Panc1 (cell line): ENCODE measurements around the gene LRRIQ1. TPM values are rescaled to one million over a fixed set of nuclear protein-coding genes. Genes with fewer than 3 reads are reported as not detected.

Experiments
- ATAC-seq: fragments of 200-7000 bp; cut with Tn5 transposase; 2 replicates; pipeline ENCODE4 v1.9.1; 2020; ENCODE audit warnings: mild to moderate bottlenecking, moderate library complexity
- BruUV-seq: library from RNA; stranded (reverse); fragments of 400-500 nt; replicated peaks from 2 replicates; lab custom pipeline; 2021; lab: Mats Ljungman, UMichigan
- CTCF ChIA-PET: fragments of 300-600 bp; sonication (Branson Sonifier 250); formaldehyde crosslinking; loops from one replicate; lab custom pipeline; 2022; ENCODE audit warnings: antibody characterized with exemption; lab: Charles Lee
- POLR2A ChIA-PET: fragments of 300-600 bp; sonication (Branson Sonifier 250); formaldehyde crosslinking; loops from one replicate; lab custom pipeline; 2022; ENCODE audit warnings: antibody characterized with exemption; lab: Charles Lee
- DNase-seq: peaks from one replicate; pipeline ENCODE4 v3.0.0-alpha.2; 2010; ENCODE audit warnings: low read depth, low spot score
- H3K27ac ChIP-seq: 2 replicates; pipeline ENCODE4 v1.5.1; 2011; ENCODE audit warnings: mild to moderate bottlenecking, low read length, inconsistent platforms
- H3K27me3 ChIP-seq: fragments of 200-500 bp; sonication (Bioruptor generic); 2 replicates; pipeline ENCODE4 v1.6.0; 2014; ENCODE audit warnings: low read length, inconsistent platforms; ENCODE audit not compliant: control insufficient read depth, insufficient read depth
- H3K36me3 ChIP-seq: fragments of 200-500 bp; sonication (Bioruptor generic); 2 replicates; pipeline ENCODE4 v1.5.1; 2014; ENCODE audit warnings: inconsistent platforms, mild to moderate bottlenecking, low read length, moderate library complexity; ENCODE audit not compliant: control insufficient read depth, insufficient read depth
- H3K4me1 ChIP-seq: 2 replicates; pipeline ENCODE4 v1.5.1; 2011; ENCODE audit warnings: inconsistent platforms, mild to moderate bottlenecking, low read length, moderate library complexity; ENCODE audit not compliant: control insufficient read depth, insufficient read depth
- H3K4me3 ChIP-seq, 2 experiments: 2 replicates each; pipeline ENCODE4 v1.5.1; 2011 to 2012; ENCODE audit warnings: low read depth in 2 of 2, low read length in 2 of 2, mild to moderate bottlenecking in 2 of 2, inconsistent platforms in 1 of 2, moderate library complexity in 1 of 2
- H3K9me3 ChIP-seq: fragments of 200-500 bp; sonication (Bioruptor generic); 2 replicates; pipeline ENCODE4 v1.5.1; 2014; ENCODE audit warnings: low read depth, mild to moderate bottlenecking, inconsistent platforms, low read length, moderate library complexity; ENCODE audit not compliant: control insufficient read depth, insufficient read depth
- CTCF ChIP-seq: fragments of 450-650 bp; IDR thresholded peaks from 2 replicates; pipeline ENCODE4 v1.5.1; 2017; ENCODE audit warnings: mild to moderate bottlenecking
- POLR2AphosphoS5 ChIP-seq: IDR thresholded peaks from 2 replicates; pipeline ENCODE4 v1.6.1; 2012; ENCODE audit warnings: mild to moderate bottlenecking, low read depth, low read length, moderate library complexity
- REST ChIP-seq, 2 experiments: IDR thresholded peaks; 2 replicates each; pipeline ENCODE4 v1.6.1; 2011 to 2012; ENCODE audit warnings: low read depth in 2 of 2, control low read depth in 1 of 2, low read length in 1 of 2, mild to moderate bottlenecking in 1 of 2, moderate library complexity in 1 of 2; ENCODE audit not compliant: insufficient read depth in 1 of 2
- SIN3A ChIP-seq: IDR thresholded peaks from 2 replicates; pipeline ENCODE4 v1.6.1; 2012; ENCODE audit warnings: low read depth, mild to moderate bottlenecking, low read length, moderate library complexity, borderline replicate concordance; ENCODE audit not compliant: insufficient read depth
- TCF7L2 ChIP-seq: IDR thresholded peaks from 2 replicates; pipeline ENCODE4 v1.6.1; 2011; ENCODE audit warnings: mild to moderate bottlenecking, low read depth, low read length, inconsistent platforms
- in situ Hi-C: cut with HindIII; loops from 2 replicates; pipeline ENCODE4 v1.10.0; 2016; ENCODE audit warnings: low sequenced_read_pairs, low pct_unique_long_range_greater_than_20kb
- intact Hi-C: fragments of 100-400 bp; cut with micrococcal nuclease; formaldehyde crosslinking; loops from one replicate; pipeline ENCODE4 v1.10.0; 2022; ENCODE audit not compliant: unreplicated experiment
- total RNA-seq: library from RNA; stranded (reverse); gene quantifications from one replicate; pipeline ENCODE4 v1.2.1, GENCODE V29; 2021; ENCODE audit not compliant: unreplicated experiment

The LRRIQ1 gene
- total RNA-seq, 1 experiment from 2014 or later, result 0.15 TPM

- TF ChIP-seq SIN3A (no peak), CTCF (no peak), REST (IDR thresholded peaks at IDR 0.05; ENCODE audit: insufficient read depth in 1 of 2, low read depth in 2 of 2, low read length in 1 of 2) (no peak), POLR2AphosphoS5 (no peak), TCF7L2 (no peak)
- Histone ChIP-seq H3K36me3 (no peaks in the 10 kb centered on the region), H3K4me1 (no peaks in the 10 kb centered on the region), H3K27me3 (peaks cover 6% of the 10 kb centered on the region; the same call in 1 of the 2 replicates), H3K9me3 (no peaks in the 10 kb centered on the region), H3K27ac (no peak overlapping the region), H3K4me3 (no peak overlapping the region)
- in situ Hi-C loops, result no loop called here
- ATAC-seq, result no peak
- ChIA-PET CTCF (no interaction called here), POLR2A (no interaction called here)
- intact Hi-C loops, result no loop called here
- DNase-seq, result no peak
- no TSS peak for BruUV-seq
Measured at GRCh38 chr12:85277900-85278597, 241.9 kb downstream of the LRRIQ1 start.

DNA sequence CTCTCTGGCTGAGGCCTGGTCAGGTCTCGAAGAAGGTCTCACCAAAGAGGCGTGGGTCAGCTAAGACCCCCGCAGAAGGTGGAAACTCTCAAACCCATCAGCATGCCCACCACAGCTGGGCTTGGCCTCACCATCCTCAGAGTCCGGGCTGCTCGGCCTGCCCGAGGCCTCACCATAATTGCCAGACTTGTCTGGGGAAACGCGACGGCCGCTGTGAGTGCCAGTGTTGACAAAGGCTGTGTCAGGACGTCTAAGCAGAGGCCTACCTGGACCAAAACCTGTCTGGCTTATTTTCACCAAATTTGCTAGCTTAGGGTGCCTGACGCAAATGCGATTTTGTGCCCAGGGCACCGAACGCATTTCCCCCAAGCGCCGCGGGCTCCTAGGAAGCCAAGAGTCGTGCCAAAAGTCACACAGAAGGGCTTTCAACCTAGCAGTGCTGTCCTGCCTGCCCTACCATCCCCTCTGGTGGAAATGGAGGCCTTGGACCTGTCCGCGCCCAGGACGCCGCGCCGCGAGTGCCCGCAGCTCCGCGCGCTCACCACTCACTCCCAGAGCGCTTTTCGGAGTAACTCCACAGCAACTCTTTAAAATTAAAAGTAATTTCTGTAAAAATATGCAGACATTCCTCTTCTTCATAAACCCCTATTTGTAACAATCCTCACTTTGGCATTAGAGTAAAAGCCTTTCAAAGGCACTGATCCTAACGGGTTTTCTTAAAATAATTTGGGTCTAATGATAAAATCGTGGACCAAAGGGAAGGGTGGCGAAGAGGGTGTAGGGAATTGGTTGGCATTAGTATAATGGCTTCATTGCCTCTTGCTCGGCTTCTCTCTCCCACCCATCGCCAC lies 242.7 kb downstream of the LRRIQ1 start:
- POLR2A ChIA-PET, result no interaction called here

More for the DNA sequence above, 242.7 kb downstream of the LRRIQ1 start:
- Histone ChIP-seq H3K27me3 (peaks cover 6% of the 10 kb centered on the region; the same call in 1 of the 2 replicates), H3K9me3 (no peaks in the 10 kb centered on the region), H3K36me3 (no peaks in the 10 kb centered on the region), H3K4me3 (no peak overlapping the region), H3K27ac (no peak overlapping the region), H3K4me1 (no peaks in the 10 kb centered on the region)
- DNase-seq (no peak), ATAC-seq (no peak)
- TF ChIP-seq CTCF (no peak), REST (IDR thresholded peaks at IDR 0.05; ENCODE audit: insufficient read depth in 1 of 2, low read depth in 2 of 2, low read length in 1 of 2) (no peak), TCF7L2 (no peak), POLR2AphosphoS5 (no peak), SIN3A (no peak)
- CTCF ChIA-PET, result no interaction called here
- intact Hi-C loops, result no loop called here
- no TSS peak for BruUV-seq
- in situ Hi-C loops, result no loop called here
